ENCODE data around the gene ADAM11.
A peak's percentile ranks its signal among the peaks of the same experiment; 100 is the strongest.

Gene ADAM11

GRCh38 chr17:44772308-44773045 is 13.7 kb downstream of the ADAM11 start:
- H3K27ac ChIP-seq = no peak overlapping the region
- TF ChIP-seq, protein P1, sequence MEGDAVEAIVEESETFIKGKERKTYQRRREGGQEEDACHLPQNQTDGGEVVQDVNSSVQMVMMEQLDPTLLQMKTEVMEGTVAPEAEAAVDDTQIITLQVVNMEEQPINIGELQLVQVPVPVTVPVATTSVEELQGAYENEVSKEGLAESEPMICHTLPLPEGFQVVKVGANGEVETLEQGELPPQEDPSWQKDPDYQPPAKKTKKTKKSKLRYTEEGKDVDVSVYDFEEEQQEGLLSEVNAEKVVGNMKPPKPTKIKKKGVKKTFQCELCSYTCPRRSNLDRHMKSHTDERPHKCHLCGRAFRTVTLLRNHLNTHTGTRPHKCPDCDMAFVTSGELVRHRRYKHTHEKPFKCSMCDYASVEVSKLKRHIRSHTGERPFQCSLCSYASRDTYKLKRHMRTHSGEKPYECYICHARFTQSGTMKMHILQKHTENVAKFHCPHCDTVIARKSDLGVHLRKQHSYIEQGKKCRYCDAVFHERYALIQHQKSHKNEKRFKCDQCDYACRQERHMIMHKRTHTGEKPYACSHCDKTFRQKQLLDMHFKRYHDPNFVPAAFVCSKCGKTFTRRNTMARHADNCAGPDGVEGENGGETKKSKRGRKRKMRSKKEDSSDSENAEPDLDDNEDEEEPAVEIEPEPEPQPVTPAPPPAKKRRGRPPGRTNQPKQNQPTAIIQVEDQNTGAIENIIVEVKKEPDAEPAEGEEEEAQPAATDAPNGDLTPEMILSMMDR (conservative IDR thresholded peaks at IDR 0.05) = no peak
- no peak for TF ChIP-seq ZFX (IDR thresholded peaks at IDR 0.05)

GRCh38 chr17:44773140-44773539 is 14.4 kb downstream of the ADAM11 start:
- TF ChIP-seq ZFX (IDR thresholded peaks at IDR 0.05) = no peak
- TF ChIP-seq, protein P1 (conservative IDR thresholded peaks at IDR 0.05) = no peak
- no peak overlapping the region for H3K27ac ChIP-seq

GRCh38 chr17:44774271-44775135 is 15.7 kb downstream of the ADAM11 start:
- TF ChIP-seq ZFX (IDR thresholded peaks at IDR 0.05) = no peak
- TF ChIP-seq, protein P1 (conservative IDR thresholded peaks at IDR 0.05) = peak; percentile 98
- H3K27ac ChIP-seq = peak overlapping the region; percentile 71

- TF ChIP-seq, protein P1 (conservative IDR thresholded peaks at IDR 0.05) = peak; percentile 86
- no peak for TF ChIP-seq ZFX (IDR thresholded peaks at IDR 0.05)
- H3K27ac ChIP-seq = peak overlapping the region; percentile 71
Measured at GRCh38 chr17:44775136-44775837, 16.5 kb downstream of the ADAM11 start.

DNA sequence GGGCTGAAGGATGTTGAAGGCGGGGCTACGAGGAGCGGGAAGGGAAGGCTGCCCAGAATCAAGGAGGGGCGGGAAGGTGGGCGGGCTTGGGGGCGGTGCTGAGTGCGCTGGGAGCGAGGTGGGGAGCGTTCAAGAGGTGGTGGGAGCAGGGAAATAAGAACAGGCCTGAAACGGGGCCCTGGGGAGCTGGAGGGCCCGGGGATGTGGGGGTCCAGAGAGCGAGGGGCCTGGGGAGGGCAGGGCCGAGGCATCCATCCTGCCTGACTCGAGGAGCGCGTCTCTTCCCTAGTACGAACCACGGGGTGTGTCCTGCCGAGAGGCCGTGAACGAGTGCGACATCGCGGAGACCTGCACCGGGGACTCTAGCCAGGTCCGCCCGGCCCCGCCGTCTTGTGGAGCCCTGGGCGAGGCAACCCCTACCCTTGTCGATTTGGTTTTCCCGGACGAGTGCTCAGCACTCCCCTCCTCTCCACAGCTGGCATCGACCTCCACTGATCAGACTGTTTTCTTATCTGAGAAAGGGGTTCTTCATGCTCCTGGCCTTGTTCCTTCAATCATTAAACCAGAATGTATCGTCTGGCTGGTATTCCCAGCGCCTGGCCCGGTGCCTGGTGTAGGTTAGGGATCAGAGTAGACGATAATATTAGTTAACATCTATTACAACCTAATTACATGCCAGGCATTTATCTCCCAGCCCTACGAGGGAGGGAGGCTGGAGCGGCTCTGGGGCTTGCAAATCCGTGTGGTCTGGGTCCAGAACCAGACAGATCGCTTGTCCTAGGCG is 17.2 kb downstream of the ADAM11 start:
- TF ChIP-seq, protein P1 (conservative IDR thresholded peaks at IDR 0.05) = no peak
- no peak for TF ChIP-seq ZFX (IDR thresholded peaks at IDR 0.05)
- H3K27ac ChIP-seq = peak overlapping the region; percentile 71

DNA sequence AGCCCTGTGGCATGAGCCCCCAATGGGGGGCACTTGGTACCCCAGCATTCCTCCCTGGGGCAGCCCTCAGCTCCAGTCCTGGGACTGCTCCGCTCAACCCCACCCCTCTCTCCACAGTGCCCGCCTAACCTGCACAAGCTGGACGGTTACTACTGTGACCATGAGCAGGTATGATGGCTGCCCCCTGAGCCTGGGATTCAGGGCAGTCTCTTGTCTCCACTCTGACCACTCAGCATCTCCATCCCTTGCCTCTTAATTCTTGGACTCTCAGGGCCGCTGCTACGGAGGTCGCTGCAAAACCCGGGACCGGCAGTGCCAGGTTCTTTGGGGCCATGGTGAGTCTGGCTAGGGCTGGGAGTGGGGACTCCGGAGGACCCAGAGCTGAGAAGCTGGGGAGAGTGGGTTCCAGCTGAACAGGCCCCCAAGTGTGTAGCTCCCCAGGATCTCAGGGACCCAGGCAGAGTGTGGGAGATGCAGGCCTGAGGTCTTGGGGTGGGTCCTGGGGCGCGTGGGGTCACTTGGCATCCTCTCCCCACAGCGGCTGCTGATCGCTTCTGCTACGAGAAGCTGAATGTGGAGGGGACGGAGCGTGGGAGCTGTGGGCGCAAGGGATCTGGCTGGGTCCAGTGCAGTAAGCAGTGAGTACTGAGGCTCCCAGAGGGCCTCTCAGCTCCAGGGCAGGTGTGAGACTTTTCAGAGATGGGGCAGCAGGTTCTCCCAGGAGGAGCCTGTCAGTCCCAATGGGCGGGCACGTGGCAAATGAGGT is 18.0 kb downstream of the ADAM11 start:
- no peak for TF ChIP-seq ZFX (IDR thresholded peaks at IDR 0.05)
- TF ChIP-seq, protein P1 (conservative IDR thresholded peaks at IDR 0.05) = no peak
- peak overlapping the region; percentile 71 for H3K27ac ChIP-seq

Measured in C4-2B (cell line).